Measurements from ENCODE around the gene BMP7. TPM values are rescaled to one million over a fixed set of nuclear protein-coding genes. Genes with fewer than 3 reads are reported as not detected.

The BMP7 gene
- total and polyA plus RNA-seq, 2 experiments from 2014 or later: 15.9 to 22.8 TPM

DNA sequence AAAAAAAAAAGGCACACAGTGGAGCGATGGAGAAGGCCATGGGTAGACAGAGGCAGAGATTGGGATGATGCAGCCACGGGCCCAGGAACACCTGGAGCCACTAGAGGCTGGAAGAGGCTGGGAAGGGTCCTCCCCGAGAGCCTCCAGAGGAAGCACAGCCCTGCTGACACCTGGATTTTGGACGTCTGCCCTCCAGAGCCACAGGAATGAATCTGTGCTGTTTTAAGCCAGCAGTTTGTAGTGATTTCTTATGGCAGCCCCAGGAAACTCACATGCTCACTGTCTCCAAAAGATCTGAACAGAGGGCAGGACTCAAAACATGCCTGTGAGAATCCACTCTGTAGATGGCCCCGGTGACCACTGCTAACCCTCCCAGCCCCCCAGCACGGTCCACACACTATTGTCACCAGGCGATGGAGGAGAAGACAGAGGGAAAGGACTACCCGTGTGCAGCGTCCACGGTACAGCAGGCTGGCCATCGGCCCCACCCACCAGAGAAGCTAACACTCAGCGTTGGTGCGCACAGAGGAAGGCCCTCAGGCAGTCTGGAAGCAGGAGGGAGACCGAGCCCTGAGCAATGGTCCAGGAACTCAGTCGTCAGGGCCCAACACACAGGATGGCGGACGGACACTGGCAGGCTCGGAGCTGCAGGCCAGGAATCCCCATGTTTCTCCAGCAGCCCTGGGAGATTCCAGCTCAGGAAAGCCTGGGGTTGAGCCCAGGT, 99.7 kb downstream of the BMP7 start:
- H4K20me1 ChIP-seq (replicated peaks; ENCODE audit: insufficient read depth): 0 out of 2 replicates have a peak, but pooled peaks cover 3% of the 10 kb centered on the region
- Mint-ChIP-seq H3K9me3 (peaks cover 12% of the 10 kb centered on the region), H3K4me1 (peaks cover 4% of the 10 kb centered on the region; the same call in 1 of the 3 replicates), H3K27me3 (ENCODE audit: insufficient read depth, low read depth, poor library complexity) (peaks cover 2% of the 10 kb centered on the region), H3K27ac (no peak overlapping the region), H3K4me3 (no peak overlapping the region), H3K36me3 (ENCODE audit: low read depth) (peaks cover 3% of the 10 kb centered on the region; the same call in 2 of the 3 replicates)
- no peaks in the 10 kb centered on the region for H3K9me2 ChIP-seq (ENCODE audit: insufficient read depth)
- no peaks in the 10 kb centered on the region for H3K27me3 ChIP-seq (ENCODE audit: insufficient read depth)
- no peaks in the 10 kb centered on the region for H3K36me3 ChIP-seq (ENCODE audit: insufficient read depth)
- H3K27ac ChIP-seq (ENCODE audit: low read depth): no peak overlapping the region
- H3K4me1 ChIP-seq (ENCODE audit: insufficient read depth): no peaks in the 10 kb centered on the region
- H3K4me3 ChIP-seq: no peak overlapping the region
- ATAC-seq (no peak), DNase-seq (ENCODE audit: low spot score) (no peak)
- no peaks in the 10 kb centered on the region for H3F3A ChIP-seq (replicated peaks; ENCODE audit: low read depth)
- TF ChIP-seq EZH2phosphoT487 (IDR thresholded peaks at IDR 0.05; ENCODE audit: unreplicated experiment): no peak
- no peak for TF ChIP-seq STAT1 (IDR thresholded peaks at IDR 0.05; ENCODE audit: unreplicated experiment)
- TF ChIP-seq NANOG (IDR thresholded peaks at IDR 0.05; ENCODE audit: borderline replicate concordance): no peak
- TF ChIP-seq, protein P1, sequence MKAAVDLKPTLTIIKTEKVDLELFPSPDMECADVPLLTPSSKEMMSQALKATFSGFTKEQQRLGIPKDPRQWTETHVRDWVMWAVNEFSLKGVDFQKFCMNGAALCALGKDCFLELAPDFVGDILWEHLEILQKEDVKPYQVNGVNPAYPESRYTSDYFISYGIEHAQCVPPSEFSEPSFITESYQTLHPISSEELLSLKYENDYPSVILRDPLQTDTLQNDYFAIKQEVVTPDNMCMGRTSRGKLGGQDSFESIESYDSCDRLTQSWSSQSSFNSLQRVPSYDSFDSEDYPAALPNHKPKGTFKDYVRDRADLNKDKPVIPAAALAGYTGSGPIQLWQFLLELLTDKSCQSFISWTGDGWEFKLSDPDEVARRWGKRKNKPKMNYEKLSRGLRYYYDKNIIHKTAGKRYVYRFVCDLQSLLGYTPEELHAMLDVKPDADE (IDR thresholded peaks at IDR 0.05): no peak
- no peak for TF ChIP-seq JUNB (IDR thresholded peaks at IDR 0.05; ENCODE audit: unreplicated experiment)
- TF ChIP-seq ZNF331 (CRISPR knock-in tag; IDR thresholded peaks at IDR 0.05; ENCODE audit: low read depth): no peak
- TF ChIP-seq, protein P2, sequence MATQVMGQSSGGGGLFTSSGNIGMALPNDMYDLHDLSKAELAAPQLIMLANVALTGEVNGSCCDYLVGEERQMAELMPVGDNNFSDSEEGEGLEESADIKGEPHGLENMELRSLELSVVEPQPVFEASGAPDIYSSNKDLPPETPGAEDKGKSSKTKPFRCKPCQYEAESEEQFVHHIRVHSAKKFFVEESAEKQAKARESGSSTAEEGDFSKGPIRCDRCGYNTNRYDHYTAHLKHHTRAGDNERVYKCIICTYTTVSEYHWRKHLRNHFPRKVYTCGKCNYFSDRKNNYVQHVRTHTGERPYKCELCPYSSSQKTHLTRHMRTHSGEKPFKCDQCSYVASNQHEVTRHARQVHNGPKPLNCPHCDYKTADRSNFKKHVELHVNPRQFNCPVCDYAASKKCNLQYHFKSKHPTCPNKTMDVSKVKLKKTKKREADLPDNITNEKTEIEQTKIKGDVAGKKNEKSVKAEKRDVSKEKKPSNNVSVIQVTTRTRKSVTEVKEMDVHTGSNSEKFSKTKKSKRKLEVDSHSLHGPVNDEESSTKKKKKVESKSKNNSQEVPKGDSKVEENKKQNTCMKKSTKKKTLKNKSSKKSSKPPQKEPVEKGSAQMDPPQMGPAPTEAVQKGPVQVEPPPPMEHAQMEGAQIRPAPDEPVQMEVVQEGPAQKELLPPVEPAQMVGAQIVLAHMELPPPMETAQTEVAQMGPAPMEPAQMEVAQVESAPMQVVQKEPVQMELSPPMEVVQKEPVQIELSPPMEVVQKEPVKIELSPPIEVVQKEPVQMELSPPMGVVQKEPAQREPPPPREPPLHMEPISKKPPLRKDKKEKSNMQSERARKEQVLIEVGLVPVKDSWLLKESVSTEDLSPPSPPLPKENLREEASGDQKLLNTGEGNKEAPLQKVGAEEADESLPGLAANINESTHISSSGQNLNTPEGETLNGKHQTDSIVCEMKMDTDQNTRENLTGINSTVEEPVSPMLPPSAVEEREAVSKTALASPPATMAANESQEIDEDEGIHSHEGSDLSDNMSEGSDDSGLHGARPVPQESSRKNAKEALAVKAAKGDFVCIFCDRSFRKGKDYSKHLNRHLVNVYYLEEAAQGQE (IDR thresholded peaks at IDR 0.05; ENCODE audit: unreplicated experiment): no peak
- no peak overlapping the region for H2AFZ ChIP-seq
- no peaks in the 10 kb centered on the region for H3K79me2 ChIP-seq (replicated peaks; ENCODE audit: insufficient read depth)
- H3K4me2 ChIP-seq: no peak overlapping the region

DNA sequence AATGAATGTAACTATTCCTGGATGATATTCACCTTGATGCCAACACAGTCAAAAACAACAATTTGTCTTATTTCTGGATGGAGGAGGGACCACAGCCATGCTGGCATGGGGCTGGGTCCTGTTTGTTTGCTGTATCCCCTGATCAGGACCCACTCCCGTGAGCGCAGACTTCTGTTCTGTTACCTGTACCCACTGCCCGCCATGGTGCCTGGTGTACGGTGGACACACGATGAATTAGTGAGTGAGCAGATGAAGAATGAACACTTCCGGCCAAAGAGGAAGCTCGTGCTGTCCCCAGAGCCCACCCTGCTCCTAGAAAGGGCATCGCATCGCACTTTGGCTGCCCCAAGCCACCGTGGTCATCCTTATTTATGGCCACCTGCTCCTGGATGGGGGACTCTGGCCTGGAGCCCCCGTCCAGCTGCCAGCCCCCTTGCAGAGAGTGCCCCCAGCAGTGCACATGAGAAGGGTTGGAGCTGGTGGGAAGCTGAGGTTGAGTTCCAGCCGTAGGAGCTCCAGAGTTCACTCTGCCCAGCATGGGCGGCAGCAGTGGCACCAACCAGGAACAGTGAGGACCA, 100.9 kb downstream of the BMP7 start:
- H3K4me2 ChIP-seq: no peak overlapping the region
- peaks cover 4% of the 10 kb centered on the region; the same call in 2 of the 3 replicates for H3K4me1 Mint-ChIP-seq
- no peaks in the 10 kb centered on the region for H3F3A ChIP-seq (replicated peaks; ENCODE audit: low read depth)
- no peak overlapping the region for H3K4me3 Mint-ChIP-seq
- H3K79me2 ChIP-seq (replicated peaks; ENCODE audit: insufficient read depth): no peaks in the 10 kb centered on the region
- no peak overlapping the region for H3K4me3 ChIP-seq
- no peaks in the 10 kb centered on the region for H3K36me3 ChIP-seq (ENCODE audit: insufficient read depth)
- H3K27me3 Mint-ChIP-seq (ENCODE audit: insufficient read depth, low read depth, poor library complexity): peaks cover 5% of the 10 kb centered on the region
- no peak overlapping the region for H3K27ac Mint-ChIP-seq
- H2AFZ ChIP-seq: no peak overlapping the region
- peaks cover 12% of the 10 kb centered on the region for H3K9me3 Mint-ChIP-seq
- H3K27me3 ChIP-seq (ENCODE audit: insufficient read depth): no peaks in the 10 kb centered on the region
- no peak overlapping the region for H3K27ac ChIP-seq (ENCODE audit: low read depth)
- ATAC-seq (no peak), DNase-seq (ENCODE audit: low spot score) (no peak)
- no peaks in the 10 kb centered on the region for H3K4me1 ChIP-seq (ENCODE audit: insufficient read depth)
- 0 out of 2 replicates have a peak, but pooled peaks cover 3% of the 10 kb centered on the region for H4K20me1 ChIP-seq (replicated peaks; ENCODE audit: insufficient read depth)
- H3K36me3 Mint-ChIP-seq (ENCODE audit: low read depth): peaks cover 3% of the 10 kb centered on the region; the same call in 2 of the 3 replicates
- TF ChIP-seq, protein P3, sequence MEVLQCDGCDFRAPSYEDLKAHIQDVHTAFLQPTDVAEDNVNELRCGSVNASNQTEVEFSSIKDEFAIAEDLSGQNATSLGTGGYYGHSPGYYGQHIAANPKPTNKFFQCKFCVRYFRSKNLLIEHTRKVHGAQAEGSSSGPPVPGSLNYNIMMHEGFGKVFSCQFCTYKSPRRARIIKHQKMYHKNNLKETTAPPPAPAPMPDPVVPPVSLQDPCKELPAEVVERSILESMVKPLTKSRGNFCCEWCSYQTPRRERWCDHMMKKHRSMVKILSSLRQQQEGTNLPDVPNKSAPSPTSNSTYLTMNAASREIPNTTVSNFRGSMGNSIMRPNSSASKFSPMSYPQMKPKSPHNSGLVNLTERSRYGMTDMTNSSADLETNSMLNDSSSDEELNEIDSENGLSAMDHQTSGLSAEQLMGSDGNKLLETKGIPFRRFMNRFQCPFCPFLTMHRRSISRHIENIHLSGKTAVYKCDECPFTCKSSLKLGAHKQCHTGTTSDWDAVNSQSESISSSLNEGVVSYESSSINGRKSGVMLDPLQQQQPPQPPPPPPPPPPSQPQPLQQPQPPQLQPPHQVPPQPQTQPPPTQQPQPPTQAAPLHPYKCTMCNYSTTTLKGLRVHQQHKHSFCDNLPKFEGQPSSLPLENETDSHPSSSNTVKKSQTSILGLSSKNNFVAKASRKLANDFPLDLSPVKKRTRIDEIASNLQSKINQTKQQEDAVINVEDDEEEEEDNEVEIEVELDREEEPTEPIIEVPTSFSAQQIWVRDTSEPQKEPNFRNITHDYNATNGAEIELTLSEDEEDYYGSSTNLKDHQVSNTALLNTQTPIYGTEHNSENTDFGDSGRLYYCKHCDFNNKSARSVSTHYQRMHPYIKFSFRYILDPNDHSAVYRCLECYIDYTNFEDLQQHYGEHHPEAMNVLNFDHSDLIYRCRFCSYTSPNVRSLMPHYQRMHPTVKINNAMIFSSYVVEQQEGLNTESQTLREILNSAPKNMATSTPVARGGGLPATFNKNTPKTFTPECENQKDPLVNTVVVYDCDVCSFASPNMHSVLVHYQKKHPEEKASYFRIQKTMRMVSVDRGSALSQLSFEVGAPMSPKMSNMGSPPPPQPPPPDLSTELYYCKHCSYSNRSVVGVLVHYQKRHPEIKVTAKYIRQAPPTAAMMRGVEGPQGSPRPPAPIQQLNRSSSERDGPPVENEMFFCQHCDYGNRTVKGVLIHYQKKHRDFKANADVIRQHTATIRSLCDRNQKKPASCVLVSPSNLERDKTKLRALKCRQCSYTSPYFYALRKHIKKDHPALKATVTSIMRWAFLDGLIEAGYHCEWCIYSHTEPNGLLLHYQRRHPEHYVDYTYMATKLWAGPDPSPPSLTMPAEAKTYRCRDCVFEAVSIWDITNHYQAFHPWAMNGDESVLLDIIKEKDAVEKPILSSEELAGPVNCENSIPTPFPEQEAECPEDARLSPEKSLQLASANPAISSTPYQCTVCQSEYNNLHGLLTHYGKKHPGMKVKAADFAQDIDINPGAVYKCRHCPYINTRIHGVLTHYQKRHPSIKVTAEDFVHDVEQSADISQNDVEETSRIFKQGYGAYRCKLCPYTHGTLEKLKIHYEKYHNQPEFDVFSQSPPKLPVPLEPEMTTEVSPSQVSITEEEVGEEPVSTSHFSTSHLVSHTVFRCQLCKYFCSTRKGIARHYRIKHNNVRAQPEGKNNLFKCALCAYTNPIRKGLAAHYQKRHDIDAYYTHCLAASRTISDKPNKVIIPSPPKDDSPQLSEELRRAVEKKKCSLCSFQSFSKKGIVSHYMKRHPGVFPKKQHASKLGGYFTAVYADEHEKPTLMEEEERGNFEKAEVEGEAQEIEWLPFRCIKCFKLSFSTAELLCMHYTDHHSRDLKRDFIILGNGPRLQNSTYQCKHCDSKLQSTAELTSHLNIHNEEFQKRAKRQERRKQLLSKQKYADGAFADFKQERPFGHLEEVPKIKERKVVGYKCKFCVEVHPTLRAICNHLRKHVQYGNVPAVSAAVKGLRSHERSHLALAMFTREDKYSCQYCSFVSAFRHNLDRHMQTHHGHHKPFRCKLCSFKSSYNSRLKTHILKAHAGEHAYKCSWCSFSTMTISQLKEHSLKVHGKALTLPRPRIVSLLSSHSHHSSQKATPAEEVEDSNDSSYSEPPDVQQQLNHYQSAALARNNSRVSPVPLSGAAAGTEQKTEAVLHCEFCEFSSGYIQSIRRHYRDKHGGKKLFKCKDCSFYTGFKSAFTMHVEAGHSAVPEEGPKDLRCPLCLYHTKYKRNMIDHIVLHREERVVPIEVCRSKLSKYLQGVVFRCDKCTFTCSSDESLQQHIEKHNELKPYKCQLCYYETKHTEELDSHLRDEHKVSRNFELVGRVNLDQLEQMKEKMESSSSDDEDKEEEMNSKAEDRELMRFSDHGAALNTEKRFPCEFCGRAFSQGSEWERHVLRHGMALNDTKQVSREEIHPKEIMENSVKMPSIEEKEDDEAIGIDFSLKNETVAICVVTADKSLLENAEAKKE (CRISPR knock-in tag; IDR thresholded peaks at IDR 0.05): no peak
- H3K9me2 ChIP-seq (ENCODE audit: insufficient read depth): no peaks in the 10 kb centered on the region

All from GM23338 (cell line).